ENCODE data around the gene TCF3. TPM values are rescaled to one million over a fixed set of nuclear protein-coding genes. Genes with fewer than 3 reads are reported as not detected.

Gene TCF3
- total RNA-seq, 1 donor from 2014 or later: 172 TPM

- H3K4me1 Mint-ChIP-seq (ENCODE audit: low read depth): peaks cover 16% of the 10 kb centered on the region
- H3K9me3 Mint-ChIP-seq: no peaks in the 10 kb centered on the region
- peak overlapping the region; percentile 26 for H3K4me3 Mint-ChIP-seq
- no peak for DNase-seq (ENCODE audit: low spot score)
- no peak overlapping the region for H3K27ac Mint-ChIP-seq
- peaks cover 6% of the 10 kb centered on the region for H3K27me3 Mint-ChIP-seq (ENCODE audit: insufficient read depth)
- intact Hi-C loops (cut with micrococcal nuclease): loop anchor here (5.0 kb wide), 3 partner anchors 377 to 1918 kb away; partner anchors contain the start of genes FAM174C and HMG20B
- H3K36me3 Mint-ChIP-seq (ENCODE audit: low read depth): peaks cover 4% of the 10 kb centered on the region
Measured at GRCh38 chr19:1654178-1654792, 1.9 kb upstream of the TCF3 start.

GRCh38 chr19:1653300-1653628, 849 bp upstream of the TCF3 start:
- Mint-ChIP-seq H3K4me3 (peak overlapping the region; percentile 79), H3K9me3 (no peaks in the 10 kb centered on the region), H3K4me1 (ENCODE audit: low read depth) (peaks cover 16% of the 10 kb centered on the region), H3K27ac (peak overlapping the region; percentile 84), H3K27me3 (ENCODE audit: insufficient read depth) (peaks cover 1% of the 10 kb centered on the region), H3K36me3 (ENCODE audit: low read depth) (peaks cover 8% of the 10 kb centered on the region)
- intact Hi-C loops (cut with micrococcal nuclease): loop anchor here (1.0 to 5.0 kb wide), 6 partner anchors 61 to 1919 kb away; partner anchors contain the start of genes FAM174C, HMG20B, MBD3 and PCSK4
- DNase-seq (ENCODE audit: low spot score): no peak

- Mint-ChIP-seq H3K4me1 (ENCODE audit: low read depth) (peaks cover 16% of the 10 kb centered on the region), H3K9me3 (no peaks in the 10 kb centered on the region), H3K27ac (peak overlapping the region; percentile 97), H3K27me3 (ENCODE audit: insufficient read depth) (peaks cover 1% of the 10 kb centered on the region), H3K36me3 (ENCODE audit: low read depth) (peaks cover 8% of the 10 kb centered on the region), H3K4me3 (peak overlapping the region; percentile 95)
- intact Hi-C loops (cut with micrococcal nuclease): loop anchor here (1.0 to 5.0 kb wide), 6 partner anchors 45 to 1921 kb away; partner anchors contain the start of genes FAM174C, HMG20B, PCSK4 and REEP6
- peak; percentile 26 for DNase-seq (ENCODE audit: low spot score)
Measured at GRCh38 chr19:1651568-1652291, 685 bp downstream of the TCF3 start.

- Mint-ChIP-seq H3K27me3 (ENCODE audit: insufficient read depth) (peaks cover 1% of the 10 kb centered on the region), H3K36me3 (ENCODE audit: low read depth) (peaks cover 8% of the 10 kb centered on the region), H3K27ac (peak overlapping the region; percentile 97), H3K9me3 (no peaks in the 10 kb centered on the region), H3K4me3 (peak overlapping the region; percentile 95), H3K4me1 (ENCODE audit: low read depth) (peaks cover 16% of the 10 kb centered on the region)
- intact Hi-C loops (cut with micrococcal nuclease): loop anchor here (1.0 to 5.0 kb wide), 4 partner anchors 45 to 1921 kb away; partner anchors contain the start of genes FAM174C and HMG20B
- DNase-seq (ENCODE audit: low spot score): peak; percentile 37
Measured at GRCh38 chr19:1650650-1651567, 1.5 kb downstream of the TCF3 start.

- H3K27me3 Mint-ChIP-seq (ENCODE audit: insufficient read depth): peaks cover 1% of the 10 kb centered on the region
- DNase-seq (ENCODE audit: low spot score): no peak
- no peaks in the 10 kb centered on the region for H3K9me3 Mint-ChIP-seq
- H3K4me1 Mint-ChIP-seq (ENCODE audit: low read depth): peaks cover 16% of the 10 kb centered on the region
- peaks cover 8% of the 10 kb centered on the region for H3K36me3 Mint-ChIP-seq (ENCODE audit: low read depth)
- intact Hi-C loops (cut with micrococcal nuclease): loop anchor here (5.0 kb wide), 3 partner anchors 373 to 1922 kb away; partner anchors contain the start of genes FAM174C and HMG20B
- H3K27ac Mint-ChIP-seq: peak overlapping the region; percentile 77
- H3K4me3 Mint-ChIP-seq: peak overlapping the region; percentile 95
Measured at GRCh38 chr19:1649706-1650649, 2.4 kb downstream of the TCF3 start.

GRCh38 chr19:1648920-1649541, 3.4 kb downstream of the TCF3 start:
- no peaks in the 10 kb centered on the region for H3K9me3 Mint-ChIP-seq
- DNase-seq (ENCODE audit: low spot score): no peak
- peaks cover 16% of the 10 kb centered on the region for H3K4me1 Mint-ChIP-seq (ENCODE audit: low read depth)
- H3K27me3 Mint-ChIP-seq (ENCODE audit: insufficient read depth): peaks cover 1% of the 10 kb centered on the region
- intact Hi-C loops (cut with micrococcal nuclease): no loop called here
- no peak overlapping the region for H3K27ac Mint-ChIP-seq
- H3K4me3 Mint-ChIP-seq: no peak overlapping the region
- H3K36me3 Mint-ChIP-seq (ENCODE audit: low read depth): peaks cover 8% of the 10 kb centered on the region

- Mint-ChIP-seq H3K27ac (no peak overlapping the region), H3K4me3 (no peak overlapping the region), H3K9me3 (no peaks in the 10 kb centered on the region), H3K4me1 (ENCODE audit: low read depth) (peaks cover 16% of the 10 kb centered on the region), H3K36me3 (ENCODE audit: low read depth) (peaks cover 8% of the 10 kb centered on the region), H3K27me3 (ENCODE audit: insufficient read depth) (peaks cover 1% of the 10 kb centered on the region)
- intact Hi-C loops (cut with micrococcal nuclease): no loop called here
- no peak for DNase-seq (ENCODE audit: low spot score)
Measured at GRCh38 chr19:1648459-1648849, 4.0 kb downstream of the TCF3 start.

GRCh38 chr19:1647501-1648458, 4.6 kb downstream of the TCF3 start:
- H3K4me1 Mint-ChIP-seq (ENCODE audit: low read depth): peaks cover 16% of the 10 kb centered on the region
- intact Hi-C loops (cut with micrococcal nuclease): no loop called here
- H3K36me3 Mint-ChIP-seq (ENCODE audit: low read depth): peaks cover 9% of the 10 kb centered on the region
- no peak overlapping the region for H3K4me3 Mint-ChIP-seq
- DNase-seq (ENCODE audit: low spot score): no peak
- H3K27ac Mint-ChIP-seq: no peak overlapping the region
- H3K27me3 Mint-ChIP-seq (ENCODE audit: insufficient read depth): peaks cover 1% of the 10 kb centered on the region
- H3K9me3 Mint-ChIP-seq: no peaks in the 10 kb centered on the region

GRCh38 chr19:1646659-1647453, 5.6 kb downstream of the TCF3 start:
- H3K4me1 Mint-ChIP-seq (ENCODE audit: low read depth): peaks cover 16% of the 10 kb centered on the region
- intact Hi-C loops (cut with micrococcal nuclease): no loop called here
- no peak overlapping the region for H3K4me3 Mint-ChIP-seq

GRCh38 chr19:1646149-1646548, 6.3 kb downstream of the TCF3 start:
- Mint-ChIP-seq H3K4me3 (no peak overlapping the region), H3K36me3 (ENCODE audit: low read depth) (peaks cover 9% of the 10 kb centered on the region), H3K9me3 (no peaks in the 10 kb centered on the region), H3K4me1 (ENCODE audit: low read depth) (peaks cover 16% of the 10 kb centered on the region), H3K27me3 (ENCODE audit: insufficient read depth) (peaks cover 1% of the 10 kb centered on the region), H3K27ac (no peak overlapping the region)
- intact Hi-C loops (cut with micrococcal nuclease): no loop called here
- DNase-seq (ENCODE audit: low spot score): no peak

More at GRCh38 chr19:1646659-1647453, 5.6 kb downstream of the TCF3 start:
- peaks cover 9% of the 10 kb centered on the region for H3K36me3 Mint-ChIP-seq (ENCODE audit: low read depth)
- no peak overlapping the region for H3K27ac Mint-ChIP-seq
- H3K27me3 Mint-ChIP-seq (ENCODE audit: insufficient read depth): peaks cover 1% of the 10 kb centered on the region
- H3K9me3 Mint-ChIP-seq: no peaks in the 10 kb centered on the region
- no peak for DNase-seq (ENCODE audit: low spot score)
